HG03108 (cell line): Measurements from ENCODE around the gene PIK3C3.

Experiments
- ATAC-seq: cut with Tn5 transposase; IDR thresholded peaks from one replicate; pipeline ENCODE4 v1.9.1; 2021; ENCODE audit warnings: moderate library complexity; ENCODE audit not compliant: unreplicated experiment

PIK3C3 gene

GRCh38 chr18:42113529-42114191, 158.6 kb downstream of the PIK3C3 start:
- ATAC-seq: no peak

GRCh38 chr18:42114310-42114943, 159.4 kb downstream of the PIK3C3 start:
- peak; percentile 72 for ATAC-seq

GRCh38 chr18:42126586-42126985, 171.6 kb downstream of the PIK3C3 start:
- no peak for ATAC-seq

- ATAC-seq: no peak
Observed at GRCh38 chr18:42131066-42131929, 176.3 kb downstream of the PIK3C3 start.

- no peak for ATAC-seq
Observed at GRCh38 chr18:42131930-42132244, 176.9 kb downstream of the PIK3C3 start.
